AG04449 (cell line): Measurements from ENCODE around the gene NEIL3.
A peak's percentile ranks its signal among the peaks of the same experiment; 100 is the strongest.
"Not testable (repeated sequence)": the region's sequence is repeated elsewhere in the genome, so short reads cannot be mapped to it uniquely, and the experiment has no call there.

Experiments
- CTCF ChIA-PET: fragments of 350-600 bp; formaldehyde crosslinking; extraction: SDS; loops from one replicate; lab custom pipeline; 2021; ENCODE audit warnings: antibody characterized with exemption; lab: Yijun Ruan, JAX
- POLR2A ChIA-PET: fragments of 400-600, 350-600 bp; formaldehyde crosslinking; extraction: SDS; loops from one replicate; lab custom pipeline; 2020; ENCODE audit warnings: antibody characterized with exemption, inconsistent platforms; lab: Yijun Ruan, JAX
- DNase-seq: peaks from one replicate; pipeline ENCODE4 v3.0.0-alpha.2; 2010; ENCODE audit warnings: low read depth, low spot score
- H3K4me3 ChIP-seq: 2 replicates; pipeline ENCODE4 v1.5.1; 2011; ENCODE audit warnings: low read depth, mild to moderate bottlenecking, control low read depth, low read length
- TF ChIP-seq, protein P1 (sequence below): IDR thresholded peaks from one replicate; pipeline ENCODE4 v1.5.1; 2011; ENCODE audit warnings: mild to moderate bottlenecking, moderate library complexity, low read length, control low read depth, inconsistent platforms; ENCODE audit not compliant: insufficient read depth; ENCODE audit errors: missing control alignments

The NEIL3 gene

GRCh38 chr4:177297785-177298391, 11.8 kb upstream of the NEIL3 start:
- no peak for DNase-seq
- H3K4me3 ChIP-seq, result no peak overlapping the region
- POLR2A ChIA-PET, result no interaction called here
- CTCF ChIA-PET, result interaction anchor here (1.0 kb wide), 1 partner anchor 48 kb away, joined by 3 read pairs; no protein-coding TSS in a partner anchor
- TF ChIP-seq, protein P1, sequence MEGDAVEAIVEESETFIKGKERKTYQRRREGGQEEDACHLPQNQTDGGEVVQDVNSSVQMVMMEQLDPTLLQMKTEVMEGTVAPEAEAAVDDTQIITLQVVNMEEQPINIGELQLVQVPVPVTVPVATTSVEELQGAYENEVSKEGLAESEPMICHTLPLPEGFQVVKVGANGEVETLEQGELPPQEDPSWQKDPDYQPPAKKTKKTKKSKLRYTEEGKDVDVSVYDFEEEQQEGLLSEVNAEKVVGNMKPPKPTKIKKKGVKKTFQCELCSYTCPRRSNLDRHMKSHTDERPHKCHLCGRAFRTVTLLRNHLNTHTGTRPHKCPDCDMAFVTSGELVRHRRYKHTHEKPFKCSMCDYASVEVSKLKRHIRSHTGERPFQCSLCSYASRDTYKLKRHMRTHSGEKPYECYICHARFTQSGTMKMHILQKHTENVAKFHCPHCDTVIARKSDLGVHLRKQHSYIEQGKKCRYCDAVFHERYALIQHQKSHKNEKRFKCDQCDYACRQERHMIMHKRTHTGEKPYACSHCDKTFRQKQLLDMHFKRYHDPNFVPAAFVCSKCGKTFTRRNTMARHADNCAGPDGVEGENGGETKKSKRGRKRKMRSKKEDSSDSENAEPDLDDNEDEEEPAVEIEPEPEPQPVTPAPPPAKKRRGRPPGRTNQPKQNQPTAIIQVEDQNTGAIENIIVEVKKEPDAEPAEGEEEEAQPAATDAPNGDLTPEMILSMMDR, result no peak

DNA sequence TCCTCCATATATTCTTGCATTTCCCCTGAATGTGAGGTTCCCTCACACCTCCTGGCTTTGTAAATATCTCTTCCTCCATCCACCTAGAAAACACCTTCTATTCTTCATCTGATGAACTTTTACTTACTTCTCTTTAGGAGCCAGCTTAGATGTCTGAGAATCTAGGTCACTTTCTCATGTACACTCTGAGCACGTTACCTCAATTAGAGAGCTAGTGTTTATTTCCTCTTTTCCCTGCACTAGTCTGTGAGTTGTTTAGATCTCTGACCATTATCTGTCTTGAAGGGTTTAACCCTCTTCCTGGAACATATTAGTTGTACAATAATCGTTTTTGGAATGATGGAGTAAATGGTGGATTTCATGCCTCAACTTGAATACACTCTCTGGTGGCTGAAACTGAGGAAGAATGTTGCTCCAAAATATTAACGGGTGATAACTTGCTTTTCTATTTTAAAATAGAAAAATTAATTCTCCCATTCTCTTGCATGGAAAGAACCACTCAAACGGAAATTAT, 8.5 kb upstream of the NEIL3 start:
- TF ChIP-seq, protein P1, result no peak
- no peak overlapping the region for H3K4me3 ChIP-seq
- no peak for DNase-seq
- ChIA-PET CTCF (interaction anchor here (1.9 kb wide), 1 partner anchor 9 kb away, joined by 7 read pairs; no protein-coding TSS in a partner anchor), POLR2A (no interaction called here)

DNA sequence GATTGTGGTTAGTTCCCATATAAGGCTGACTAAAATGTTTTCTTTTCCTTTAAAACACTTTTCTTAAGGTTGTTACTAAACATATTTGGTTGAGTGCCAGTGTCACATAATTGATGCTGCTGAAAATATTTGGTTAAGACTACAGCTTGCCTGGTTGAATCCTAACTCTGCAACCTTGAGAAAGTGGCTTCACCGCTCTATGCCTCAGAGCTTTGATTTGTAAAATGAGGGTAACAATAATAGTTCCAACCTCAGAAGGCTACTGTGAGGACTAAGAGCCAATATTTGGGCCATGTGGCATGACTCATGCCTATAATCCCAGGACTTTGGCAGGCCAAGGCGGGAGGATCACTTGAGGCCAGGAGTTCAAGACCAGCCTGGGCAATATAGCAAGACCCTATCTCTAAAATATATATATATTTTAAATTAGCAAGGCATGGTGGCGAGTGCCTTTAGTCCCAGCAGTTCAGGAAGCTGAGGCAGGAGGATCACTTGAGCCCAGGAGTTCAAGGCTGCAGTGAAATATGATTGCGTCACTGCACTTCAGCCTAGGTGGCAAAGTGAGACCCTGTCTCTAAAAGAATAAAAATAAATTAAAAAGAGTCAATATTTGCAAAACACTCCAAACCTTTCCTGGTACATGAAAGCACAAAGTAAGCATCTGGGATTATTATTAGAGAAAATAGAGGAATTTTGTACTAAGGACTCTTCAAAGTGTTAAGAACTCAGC, 7.1 kb upstream of the NEIL3 start:
- no peak overlapping the region for H3K4me3 ChIP-seq
- CTCF ChIA-PET, result interaction anchor here (1.9 kb wide), 1 partner anchor 10 kb away, joined by 7 read pairs; no protein-coding TSS in a partner anchor
- TF ChIP-seq, protein P1, result no peak
- POLR2A ChIA-PET, result no interaction called here
- peak; percentile 58 for DNase-seq

DNA sequence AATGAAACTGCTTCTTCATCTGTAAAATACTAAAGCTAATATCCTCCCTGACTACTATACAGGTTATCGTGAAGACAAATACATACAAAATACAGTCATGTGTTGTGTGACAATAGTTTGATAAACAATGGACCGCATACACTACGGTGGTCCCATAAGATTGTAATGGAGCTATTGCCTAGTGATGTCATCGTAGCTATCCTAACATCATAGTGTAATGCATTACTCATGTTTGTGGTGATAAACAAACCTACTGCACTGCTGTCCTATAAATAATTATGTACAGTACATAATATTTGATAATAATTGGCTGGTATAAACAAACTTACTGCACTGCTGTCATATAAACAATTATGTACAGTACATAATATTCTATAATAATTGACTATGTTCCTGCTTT, 5.6 kb upstream of the NEIL3 start:
- ChIA-PET CTCF (interaction anchor here (1.2 to 2.0 kb wide), 3 partner anchors 10 to 196 kb away, joined by 3 to 8 read pairs (median 6); no protein-coding TSS in a partner anchor), POLR2A (no interaction called here)
- DNase-seq, result no peak
- TF ChIP-seq, protein P1, result no peak
- no peak overlapping the region for H3K4me3 ChIP-seq

DNA sequence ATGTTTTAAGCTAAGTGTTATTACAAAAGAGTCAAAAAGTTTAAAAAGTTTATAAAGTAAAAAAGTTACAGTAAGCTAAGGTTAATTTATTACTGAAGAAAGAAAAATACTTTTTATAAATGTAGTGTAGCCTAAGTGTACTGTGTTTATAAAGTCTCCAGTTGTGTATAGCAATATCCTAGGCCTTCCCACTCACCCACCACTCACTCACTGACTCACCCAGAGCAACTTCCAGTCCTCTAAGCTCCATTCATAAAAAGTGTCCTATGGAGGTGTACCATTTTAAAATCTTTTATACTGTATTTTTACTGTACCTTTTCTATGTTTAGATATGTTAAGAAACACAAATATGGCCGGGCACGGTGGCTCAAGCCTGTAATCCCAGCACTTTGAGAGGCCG, 4.8 kb upstream of the NEIL3 start:
- POLR2A ChIA-PET, H3K4me3 ChIP-seq, DNase-seq: not testable (repeated sequence)
- CTCF ChIA-PET, result interaction anchor here (1.2 to 2.0 kb wide), 3 partner anchors 10 to 197 kb away, joined by 3 to 8 read pairs (median 6); no protein-coding TSS in a partner anchor

- ChIA-PET CTCF (interaction anchor here (1.5 kb wide), 1 partner anchor 58 kb away, joined by 4 read pairs; no protein-coding TSS in a partner anchor), POLR2A (no interaction called here)
- DNase-seq, result no peak
- TF ChIP-seq, protein P1, result no peak
- H3K4me3 ChIP-seq, result no peak overlapping the region
Observed at GRCh38 chr4:177308125-177308524, 1.5 kb upstream of the NEIL3 start.
